NCI-H345 treated with DMSO at 0.1 percent for 48 hours (cell line): ENCODE results near the gene WWOX.

ENCODE experiments used
- DNase-seq: peaks from one replicate; lab custom pipeline; 2025; ENCODE audit not compliant: unreplicated experiment; lab: John Stamatoyannopoulos, UW

Gene WWOX

GRCh38 chr16:78292086-78292843, 192.8 kb downstream of the WWOX start:
- DNase-seq: no peak

DNA sequence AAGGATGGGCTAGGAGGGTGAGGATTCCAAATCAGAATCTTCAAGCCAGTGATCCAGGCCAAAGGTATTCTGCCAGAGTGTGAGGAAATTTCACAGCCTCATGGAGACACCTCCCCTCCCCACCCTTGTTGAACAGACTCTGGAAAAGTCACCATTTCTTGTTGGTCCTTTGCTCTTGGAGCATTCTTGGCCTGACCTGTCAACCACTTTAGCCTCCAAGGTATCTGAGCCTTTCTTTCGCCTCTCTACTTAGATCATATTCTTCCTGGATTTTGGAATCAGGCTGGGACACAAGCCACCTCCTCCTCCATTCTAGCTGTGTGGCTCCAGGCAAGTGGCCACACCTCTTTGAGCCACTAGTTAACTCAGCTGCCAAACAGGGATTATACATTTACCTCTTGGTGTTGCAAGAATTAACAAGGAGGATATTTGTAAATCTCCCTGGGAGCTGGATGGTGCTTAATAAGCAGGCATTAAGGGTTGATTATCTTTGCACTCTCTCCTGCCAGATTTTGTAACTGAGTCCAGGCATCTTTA, 193.5 kb downstream of the WWOX start:
- DNase-seq: no peak

- no peak for DNase-seq
Observed at GRCh38 chr16:78294538-78295225, 195.2 kb downstream of the WWOX start.

GRCh38 chr16:78297066-78297666, 197.7 kb downstream of the WWOX start:
- DNase-seq: peak; percentile 27

DNA sequence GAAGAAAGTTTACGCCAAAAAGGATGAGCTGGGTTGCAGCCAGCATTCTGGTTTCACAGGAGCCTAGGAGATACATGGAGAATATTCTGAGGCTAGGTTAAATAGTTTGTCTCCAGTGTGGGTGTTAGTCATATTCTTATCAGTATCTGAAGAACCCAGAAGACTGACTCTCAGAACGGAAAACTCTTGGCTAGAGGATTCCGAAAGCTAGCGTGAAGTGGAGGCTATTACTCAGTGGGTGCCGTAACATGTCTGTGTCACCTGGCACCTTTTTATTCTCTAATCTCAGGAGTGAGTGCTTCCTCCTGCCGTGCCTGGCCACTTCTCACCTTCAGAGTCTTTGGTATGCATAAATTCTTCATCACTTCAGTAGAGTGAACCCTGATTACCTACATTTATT, 199.5 kb downstream of the WWOX start:
- DNase-seq: no peak

- no peak for DNase-seq
Observed at GRCh38 chr16:78300469-78300868, 201.0 kb downstream of the WWOX start.

DNA sequence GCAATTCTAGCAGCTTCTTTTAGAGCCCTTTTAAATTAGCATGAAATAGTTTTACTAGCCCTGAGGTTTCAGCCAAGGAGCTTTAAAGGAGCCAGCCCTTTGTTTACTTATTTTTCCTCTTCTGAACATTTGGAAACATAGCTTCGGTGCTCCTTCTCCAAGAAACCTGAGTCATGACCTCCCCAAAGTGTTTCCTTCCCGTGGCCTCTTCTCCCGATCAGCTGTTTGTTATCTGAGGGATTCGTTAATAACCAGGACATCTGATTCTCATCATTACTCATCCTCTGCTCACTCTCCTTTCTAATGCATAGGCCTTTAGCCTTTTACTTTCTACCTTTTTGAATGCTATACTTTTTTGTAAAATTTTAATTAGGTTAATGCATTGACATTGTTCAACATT, 204.5 kb downstream of the WWOX start:
- DNase-seq: no peak

DNA sequence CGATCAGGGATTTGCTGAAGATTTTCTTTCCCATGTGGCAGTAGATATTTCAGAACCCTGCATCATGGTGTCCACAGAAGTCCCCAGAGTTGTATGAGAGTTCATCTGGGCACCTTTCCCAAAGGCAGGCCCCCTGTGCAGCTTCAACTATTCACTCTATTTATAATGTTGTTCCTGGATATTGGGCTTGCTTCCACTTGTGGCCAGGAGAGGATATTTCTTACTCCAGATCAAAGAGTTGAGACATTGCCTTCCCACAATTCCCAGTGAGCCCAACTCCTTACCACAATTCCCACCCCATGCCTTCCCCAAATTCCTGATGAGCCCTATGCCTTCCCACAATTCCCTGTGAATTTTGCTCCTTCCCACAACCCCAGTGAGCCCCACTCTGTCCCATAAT, 206.9 kb downstream of the WWOX start:
- no peak for DNase-seq

DNA sequence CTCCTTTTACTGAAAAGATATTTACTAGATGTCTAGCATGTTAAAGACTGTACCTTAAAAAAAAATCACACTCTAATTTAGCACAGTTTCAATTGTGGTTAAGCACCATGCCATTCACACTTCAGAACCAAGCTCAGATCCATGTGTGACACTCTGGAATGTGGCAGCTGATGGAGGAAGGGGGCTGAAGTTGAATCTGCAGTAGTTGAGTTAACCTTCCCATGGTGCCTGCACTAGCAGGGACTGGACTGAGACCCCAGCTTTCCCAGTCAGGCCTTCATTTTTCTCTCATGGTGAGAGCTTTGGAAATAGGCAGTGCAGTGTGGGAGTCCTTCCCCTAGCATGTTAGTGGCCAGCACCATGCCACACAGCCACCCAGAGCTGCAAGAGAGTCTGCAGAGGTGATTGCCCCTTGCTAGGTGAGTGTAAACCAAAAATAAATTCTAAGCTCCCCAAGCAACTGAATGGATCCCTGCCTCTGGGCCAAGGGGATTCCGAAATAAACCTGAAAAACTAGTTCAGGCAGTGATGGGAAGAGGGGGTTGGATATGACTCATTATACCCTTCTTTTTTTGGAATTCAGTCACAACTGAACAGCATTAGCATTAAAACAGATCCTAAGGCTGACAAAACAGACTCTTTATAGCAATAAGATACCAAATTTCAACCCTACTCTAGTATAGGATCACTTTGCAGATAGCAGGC, 208.5 kb downstream of the WWOX start:
- DNase-seq: no peak

DNA sequence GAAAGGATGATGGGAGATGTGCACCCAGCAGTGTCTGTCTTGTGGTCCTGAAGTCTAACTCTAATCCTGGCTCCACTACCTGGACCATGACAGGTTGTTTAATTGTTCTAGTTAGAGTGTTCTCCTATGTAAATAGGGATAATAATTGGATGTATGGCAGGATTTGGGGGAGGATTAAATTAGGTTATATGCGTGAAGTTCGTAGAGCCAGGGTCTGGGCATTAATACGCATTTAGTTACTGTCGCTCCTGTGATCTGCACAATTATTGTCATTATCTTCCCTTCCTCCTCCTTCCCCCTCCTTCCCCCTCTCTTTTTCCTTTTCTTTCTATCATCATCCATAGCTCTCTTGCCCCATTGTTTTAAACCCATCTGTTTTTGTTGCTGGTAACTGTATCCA, 210.3 kb downstream of the WWOX start:
- no peak for DNase-seq

- no peak for DNase-seq
Observed at GRCh38 chr16:78310196-78310595, 210.7 kb downstream of the WWOX start.

DNA sequence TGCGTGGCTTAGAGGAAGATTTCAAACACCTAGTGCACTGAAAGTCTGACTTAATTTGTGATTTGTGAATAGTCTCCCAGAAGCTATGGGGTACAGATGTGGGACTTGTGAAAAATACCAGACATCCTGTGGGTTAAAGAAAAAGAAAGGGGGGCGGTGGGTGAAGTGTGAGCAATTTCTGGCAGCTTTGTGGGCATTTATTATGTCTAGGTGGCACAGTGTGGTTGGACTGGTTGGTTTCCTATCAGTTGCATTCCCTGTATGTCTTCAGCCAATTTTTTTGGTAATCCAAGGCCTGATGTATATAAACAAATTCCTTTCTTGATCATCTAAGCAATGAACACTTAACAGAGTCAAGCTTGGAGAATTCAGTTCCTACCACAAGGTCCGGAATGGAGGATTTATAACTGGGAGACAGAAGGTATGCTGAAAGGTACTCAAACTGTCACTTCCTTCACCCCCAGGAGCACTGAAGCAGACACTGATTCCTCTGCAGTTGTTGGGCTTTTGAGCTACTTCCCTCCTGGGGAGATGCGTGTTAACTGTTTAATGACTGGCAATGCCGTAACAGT, 211.6 kb downstream of the WWOX start:
- DNase-seq: no peak

GRCh38 chr16:78311831-78312230, 212.4 kb downstream of the WWOX start:
- DNase-seq: no peak

- DNase-seq: no peak
Observed at GRCh38 chr16:78317564-78318240, 218.2 kb downstream of the WWOX start.

GRCh38 chr16:78321620-78322360, 222.3 kb downstream of the WWOX start:
- no peak for DNase-seq

DNA sequence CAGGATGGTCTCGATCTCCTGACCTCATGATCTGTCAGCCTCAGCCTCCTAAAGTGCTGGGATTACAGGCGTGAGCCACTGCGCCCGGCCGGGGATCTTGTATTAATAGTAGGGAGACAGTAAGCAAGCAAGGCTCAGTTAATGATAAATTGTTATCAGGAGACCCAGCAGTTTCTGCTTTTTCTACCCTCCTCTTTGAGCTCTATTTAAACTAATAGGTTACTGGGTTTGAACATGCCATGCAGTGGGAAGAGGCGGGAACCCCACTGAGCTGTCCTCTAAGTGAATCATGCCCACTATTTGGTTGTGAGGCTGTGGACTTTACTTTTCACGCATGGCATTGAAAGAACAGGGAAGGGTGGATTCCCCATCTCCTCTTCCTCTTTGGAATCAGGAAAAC, 223.9 kb downstream of the WWOX start:
- DNase-seq: no peak

GRCh38 chr16:78324649-78325285, 225.3 kb downstream of the WWOX start:
- DNase-seq: no peak

- no peak for DNase-seq
Observed at GRCh38 chr16:78325468-78326352, 226.3 kb downstream of the WWOX start.
